SH-SY5Y (cell line): Measurements from ENCODE around the gene CREB3L1.

ENCODE experiments used
- GATA2 ChIP-seq: IDR thresholded peaks from 2 replicates; pipeline ENCODE4 v1.6.1; 2011; ENCODE audit warnings: mild to moderate bottlenecking, low read depth, low read length
- GATA3 ChIP-seq: IDR thresholded peaks from 2 replicates; pipeline ENCODE4 v1.6.1; 2011; ENCODE audit warnings: low read depth, mild to moderate bottlenecking, low read length, moderate library complexity

DNA sequence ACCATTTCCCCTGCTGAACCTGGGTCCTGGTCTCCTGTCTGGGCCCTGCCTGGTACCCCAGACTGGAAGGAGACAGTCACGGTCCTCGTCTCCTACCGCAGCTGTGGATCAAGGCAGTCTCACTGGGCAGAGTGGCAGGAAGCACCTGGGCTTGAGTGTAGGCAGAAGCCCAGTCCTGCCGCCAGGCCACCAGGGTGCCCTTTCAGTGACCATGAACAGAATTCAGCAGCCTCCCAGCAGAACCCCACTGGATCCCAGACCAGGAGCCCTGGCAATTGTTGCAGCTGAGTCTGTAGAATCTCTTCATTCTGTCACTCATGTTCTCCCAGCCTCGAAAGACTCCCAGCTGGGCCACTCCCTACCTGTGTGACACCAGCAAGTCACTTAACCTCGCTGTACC is 25.5 kb upstream of the CREB3L1 start:
- no peak for TF ChIP-seq GATA2
- no peak for TF ChIP-seq GATA3
